Vagina (tissue), 2 donors: ENCODE measurements around the gene NOC4L. TPM values are rescaled to one million over a fixed set of nuclear protein-coding genes. Genes with fewer than 3 reads are reported as not detected.

Experiments
- DNase-seq, 2 donors: peaks; one replicate each; pipeline ENCODE4 v3.0.0-alpha.2; 2017; ENCODE audit errors: extremely low spot score in 2 of 2
- H3K27ac ChIP-seq: fragments of 200-600 bp; sonication (generic); one replicate; pipeline ENCODE4 v1.5.1; 2019
- H3K27me3 ChIP-seq: fragments of 200-600 bp; sonication (generic); one replicate; pipeline ENCODE4 v1.5.1; 2019
- H3K36me3 ChIP-seq, 2 donors: fragments of 200-600 bp; sonication (generic); one replicate each; pipeline ENCODE4 v1.5.1; 2017 to 2019
- H3K4me1 ChIP-seq: fragments of 200-600 bp; sonication (generic); one replicate; pipeline ENCODE4 v1.5.1; 2019
- H3K4me3 ChIP-seq, 2 donors: fragments of 200-600 bp; sonication (generic); 1 replicate in 1 of 2; 2 replicates in 1 of 2; pipeline ENCODE4 v1.5.1; 2016 to 2019
- H3K9me3 ChIP-seq: fragments of 200-600 bp; sonication (generic); one replicate; pipeline ENCODE4 v1.5.1; 2019
- CTCF ChIP-seq, 3 experiments: fragments of 450-650 bp in 2 of 3; fragments of 200-600 bp in 1 of 3; sonication (generic) in 1 of 3; IDR thresholded peaks; one replicate each; pipeline ENCODE4 v1.5.1; 2017 to 2019; ENCODE audit warnings: antibody characterized with exemption in 3 of 3, mild to moderate bottlenecking in 2 of 3, moderate library complexity in 2 of 3
- POLR2A ChIP-seq, 2 donors: fragments of 450-650 bp; IDR thresholded peaks; one replicate each; pipeline ENCODE4 v1.6.1; 2017; ENCODE audit warnings: antibody characterized with exemption in 2 of 2, mild to moderate bottlenecking in 2 of 2, moderate library complexity in 2 of 2
- POLR2AphosphoS5 ChIP-seq, 2 donors: sonication (generic); formaldehyde crosslinking; IDR thresholded peaks; one replicate each; pipeline ENCODE4 v1.9.0; 2017; ENCODE audit warnings: antibody characterized with exemption in 2 of 2, mild to moderate bottlenecking in 2 of 2, low read depth in 1 of 2; ENCODE audit not compliant: insufficient read depth in 1 of 2
- intact Hi-C: fragments of 100-400 bp; cut with DNase I; formaldehyde crosslinking; loops from one replicate; pipeline ENCODE4 v1.15.1; 2023
- total RNA-seq: library from RNA; depleted of rRNA; stranded (reverse); fragments of >200 nt; gene quantifications from one replicate; pipeline ENCODE4 v1.2.3, GENCODE V29; 2016

Gene NOC4L
- total RNA-seq, 1 donor from 2014 or later, result 13.0 TPM

- intact Hi-C loops, result no loop called here
- H3K4me1 ChIP-seq, result no peaks in the 10 kb centered on the region
- DNase-seq, result no peak
- H3K27me3 ChIP-seq, result no peaks in the 10 kb centered on the region
- H3K9me3 ChIP-seq, result no peaks in the 10 kb centered on the region
- H3K27ac ChIP-seq, result no peak overlapping the region
- peaks cover 0 to 34% of the 10 kb centered on the region in 2 donors for H3K36me3 ChIP-seq
- H3K4me3 ChIP-seq, result no peak overlapping the region
- no peak for TF ChIP-seq CTCF (IDR thresholded peaks at IDR 0.05)
- TF ChIP-seq POLR2A (IDR thresholded peaks at IDR 0.05), result no peak
- no peak for TF ChIP-seq POLR2AphosphoS5 (IDR thresholded peaks at IDR 0.05; ENCODE audit: insufficient read depth in 1 of 2, low read depth in 1 of 2)
Observed at GRCh38 chr12:132116709-132117557, 27.3 kb upstream of the NOC4L start.

GRCh38 chr12:132117558-132117875, 26.7 kb upstream of the NOC4L start:
- TF ChIP-seq CTCF (IDR thresholded peaks at IDR 0.05), result no peak
- TF ChIP-seq POLR2A (IDR thresholded peaks at IDR 0.05), result no peak
- TF ChIP-seq POLR2AphosphoS5 (IDR thresholded peaks at IDR 0.05; ENCODE audit: insufficient read depth in 1 of 2, low read depth in 1 of 2), result no peak
- H3K27ac ChIP-seq, result no peak overlapping the region
- no peak overlapping the region for H3K4me3 ChIP-seq
- H3K36me3 ChIP-seq, result peaks cover 0 to 37% of the 10 kb centered on the region in 2 donors
- intact Hi-C loops, result no loop called here
- DNase-seq, result no peak
- no peaks in the 10 kb centered on the region for H3K27me3 ChIP-seq
- no peaks in the 10 kb centered on the region for H3K9me3 ChIP-seq
- H3K4me1 ChIP-seq, result no peaks in the 10 kb centered on the region

- Histone ChIP-seq H3K9me3 (no peaks in the 10 kb centered on the region), H3K36me3 (peaks cover 0 to 46% of the 10 kb centered on the region in 2 donors), H3K4me1 (no peaks in the 10 kb centered on the region), H3K4me3 (no peak overlapping the region), H3K27ac (no peak overlapping the region), H3K27me3 (no peaks in the 10 kb centered on the region)
- DNase-seq, result no peak
- intact Hi-C loops, result no loop called here
- TF ChIP-seq POLR2AphosphoS5 (IDR thresholded peaks at IDR 0.05; ENCODE audit: insufficient read depth in 1 of 2, low read depth in 1 of 2) (no peak), CTCF (IDR thresholded peaks at IDR 0.05) (no peak), POLR2A (IDR thresholded peaks at IDR 0.05) (no peak)
Observed at GRCh38 chr12:132118876-132119275, 25.4 kb upstream of the NOC4L start.

GRCh38 chr12:132121283-132121682, 23.0 kb upstream of the NOC4L start:
- no peak overlapping the region for H3K4me3 ChIP-seq
- H3K27me3 ChIP-seq, result no peaks in the 10 kb centered on the region
- H3K27ac ChIP-seq, result no peak overlapping the region
- H3K9me3 ChIP-seq, result no peaks in the 10 kb centered on the region
- TF ChIP-seq POLR2A (IDR thresholded peaks at IDR 0.05) (no peak), POLR2AphosphoS5 (IDR thresholded peaks at IDR 0.05; ENCODE audit: insufficient read depth in 1 of 2, low read depth in 1 of 2) (no peak), CTCF (IDR thresholded peaks at IDR 0.05) (no peak)
- H3K4me1 ChIP-seq, result no peaks in the 10 kb centered on the region
- peaks cover 0 to 45% of the 10 kb centered on the region in 2 donors for H3K36me3 ChIP-seq
- no peak for DNase-seq
- intact Hi-C loops, result no loop called here
